HEK293T (cell line): Measurements from ENCODE around the gene CCL1.

Source experiments
- FOXM1 ChIP-seq: fragments of 450-650 bp; IDR thresholded peaks from 2 replicates; pipeline ENCODE4 v1.6.1; 2017; ENCODE audit warnings: mild to moderate bottlenecking, borderline replicate concordance
- NFRKB ChIP-seq: fragments of 450-650 bp; IDR thresholded peaks from 2 replicates; pipeline ENCODE4 v1.6.1; 2016; ENCODE audit warnings: mild to moderate bottlenecking, moderate library complexity
- PKNOX1 ChIP-seq: fragments of 450-650 bp; IDR thresholded peaks from 2 replicates; pipeline ENCODE4 v1.6.1; 2016
- SP1 ChIP-seq: fragments of 450-650 bp; IDR thresholded peaks from 2 replicates; pipeline ENCODE4 v1.6.1; 2017
- ZNF384 ChIP-seq: fragments of 450-650 bp; IDR thresholded peaks from 2 replicates; pipeline ENCODE4 v1.6.1; 2016

- TF ChIP-seq FOXM1 (no peak), PKNOX1 (no peak), NFRKB (no peak), SP1 (no peak), ZNF384 (no peak)
These were observed 51.7 kb downstream of the CCL1 start for GRCh38 chr17:34311291-34311690.
